ENCODE measurements around the gene DAZAP1.

Gene DAZAP1

GRCh38 chr19:1377176-1377964 lies 30.0 kb upstream of the DAZAP1 start:
- no peak for DNase-seq (ENCODE audit: low spot score)

- no peak for DNase-seq (ENCODE audit: low spot score)
These were observed 29.2 kb upstream of the DAZAP1 start for GRCh38 chr19:1377965-1378785.

DNA sequence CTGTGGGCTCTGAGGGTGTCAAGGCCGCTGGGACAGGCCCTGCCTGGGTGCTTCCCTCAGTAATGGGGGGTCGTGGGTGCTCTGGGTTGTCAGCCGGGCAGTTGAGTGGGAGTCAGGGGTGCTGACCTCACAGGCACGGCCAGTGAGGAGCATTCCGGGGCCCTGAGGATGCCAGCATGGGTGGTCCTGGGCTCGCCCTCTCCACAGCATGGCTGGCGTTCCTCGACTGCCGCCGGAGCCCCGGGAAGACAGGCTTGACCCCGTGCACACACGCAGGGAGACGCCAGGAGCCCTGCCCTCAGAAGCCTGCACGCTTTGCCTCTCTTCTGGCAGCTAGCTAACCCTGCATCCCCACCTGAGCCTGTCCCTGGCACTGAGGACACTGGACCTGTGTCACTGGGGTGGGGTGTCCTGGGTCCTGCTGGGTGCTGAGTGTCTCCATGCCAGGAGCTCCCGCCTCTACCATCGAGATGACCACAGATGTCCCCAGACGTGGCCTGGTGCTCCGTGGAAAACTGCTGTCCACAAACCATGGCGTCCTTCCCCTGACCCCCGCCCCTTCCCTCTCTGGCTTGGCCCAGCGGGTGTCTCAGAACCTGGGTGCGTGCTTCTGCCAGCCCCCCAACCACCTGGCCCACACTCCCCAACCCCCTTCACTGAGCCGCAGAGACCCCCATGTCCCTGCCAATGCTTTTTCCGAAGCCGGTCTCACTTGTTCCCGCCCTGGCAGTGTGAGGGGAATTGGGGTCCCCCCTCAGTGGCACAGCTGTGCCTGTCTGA lies 28.1 kb upstream of the DAZAP1 start:
- no peak for DNase-seq (ENCODE audit: low spot score)

GRCh38 chr19:1379961-1380489 lies 27.4 kb upstream of the DAZAP1 start:
- no peak for DNase-seq (ENCODE audit: low spot score)

DNA sequence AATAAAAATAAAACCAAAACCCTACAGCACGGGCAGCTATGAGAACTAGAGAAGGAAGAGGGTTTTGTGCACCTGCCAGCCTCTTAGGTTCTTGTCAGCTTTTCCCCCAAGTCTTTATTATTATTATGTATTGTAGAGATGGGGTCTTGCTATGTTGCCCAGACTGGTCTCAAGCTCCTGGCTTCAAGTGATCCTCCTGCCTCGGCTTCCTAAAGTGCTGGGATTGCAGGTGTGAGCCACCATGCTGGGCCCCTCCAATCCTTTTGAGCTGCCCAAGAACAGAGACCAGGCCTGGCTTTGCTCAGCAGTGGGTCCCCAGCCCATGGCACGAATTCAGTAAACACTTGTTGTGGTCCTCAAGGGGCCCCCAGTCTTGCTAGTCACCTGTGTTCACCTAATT lies 25.1 kb upstream of the DAZAP1 start:
- DNase-seq (ENCODE audit: low spot score): no peak

DNA sequence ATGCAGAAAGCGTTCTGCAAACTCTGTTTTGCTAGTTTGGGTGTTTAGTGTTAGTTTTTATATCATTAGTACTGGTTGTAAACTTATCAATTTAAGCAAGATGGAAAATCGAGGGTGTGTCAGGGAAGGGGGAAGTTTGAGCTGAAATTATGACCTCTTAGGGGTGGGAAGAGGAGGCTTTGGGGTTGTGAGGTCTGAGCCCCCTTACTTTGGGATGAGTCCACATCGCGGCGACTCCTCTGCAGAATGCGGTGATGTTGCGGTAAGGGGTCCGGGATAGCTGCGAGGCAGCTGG lies 24.4 kb upstream of the DAZAP1 start:
- DNase-seq (ENCODE audit: low spot score): no peak

GRCh38 chr19:1383312-1384084 lies 23.9 kb upstream of the DAZAP1 start, which contains the start of gene NDUFS7:
Gene NDUFS7, plus strand, starts transcription at chr19:1383907. Its CDS starts 20 bp downstream, at chr19:1383927.
- peak; percentile 73 for DNase-seq (ENCODE audit: low spot score)

DNA sequence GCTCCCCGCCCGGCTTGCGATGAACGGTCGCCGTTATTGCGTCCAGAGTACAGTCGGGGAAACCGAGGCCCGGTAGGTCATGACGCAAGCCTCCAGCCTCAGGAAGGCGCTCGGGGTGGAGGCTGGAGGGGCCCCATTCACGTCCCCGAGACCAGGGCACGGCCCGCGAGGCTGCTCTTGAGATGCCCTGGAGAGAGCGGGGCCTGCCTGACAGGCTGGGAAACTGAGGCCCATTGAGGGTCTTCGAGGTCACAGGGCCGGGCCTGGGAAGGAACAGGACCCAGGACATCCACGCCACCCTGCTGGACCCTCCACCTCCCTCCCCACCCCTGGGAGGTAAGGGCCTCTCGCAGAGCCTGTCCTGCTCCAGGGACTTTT lies 23.3 kb upstream of the DAZAP1 start:
- no peak for DNase-seq (ENCODE audit: low spot score)

GRCh38 chr19:1384478-1385110 lies 22.8 kb upstream of the DAZAP1 start:
- no peak for DNase-seq (ENCODE audit: low spot score)

DNA sequence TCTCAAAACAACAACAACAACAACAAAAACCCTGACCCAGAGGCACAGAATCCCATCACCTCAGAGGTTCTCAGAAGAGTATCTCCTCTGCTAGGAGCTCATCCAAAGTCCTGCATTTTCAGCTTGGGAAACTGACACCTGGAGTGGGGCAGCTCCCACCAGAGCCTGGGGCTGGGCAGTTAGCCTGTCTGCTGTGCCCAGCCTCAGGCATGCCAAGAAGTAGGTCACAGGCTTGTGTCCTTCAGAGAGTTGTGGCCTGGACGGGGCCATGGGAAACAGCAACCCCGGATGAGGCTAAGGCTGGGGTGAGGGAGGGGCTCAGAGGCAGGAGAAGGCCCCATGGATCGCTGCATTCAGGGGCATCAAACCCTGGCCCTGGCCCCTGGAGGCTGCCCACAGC lies 21.6 kb upstream of the DAZAP1 start:
- no peak for DNase-seq (ENCODE audit: low spot score)

DNA sequence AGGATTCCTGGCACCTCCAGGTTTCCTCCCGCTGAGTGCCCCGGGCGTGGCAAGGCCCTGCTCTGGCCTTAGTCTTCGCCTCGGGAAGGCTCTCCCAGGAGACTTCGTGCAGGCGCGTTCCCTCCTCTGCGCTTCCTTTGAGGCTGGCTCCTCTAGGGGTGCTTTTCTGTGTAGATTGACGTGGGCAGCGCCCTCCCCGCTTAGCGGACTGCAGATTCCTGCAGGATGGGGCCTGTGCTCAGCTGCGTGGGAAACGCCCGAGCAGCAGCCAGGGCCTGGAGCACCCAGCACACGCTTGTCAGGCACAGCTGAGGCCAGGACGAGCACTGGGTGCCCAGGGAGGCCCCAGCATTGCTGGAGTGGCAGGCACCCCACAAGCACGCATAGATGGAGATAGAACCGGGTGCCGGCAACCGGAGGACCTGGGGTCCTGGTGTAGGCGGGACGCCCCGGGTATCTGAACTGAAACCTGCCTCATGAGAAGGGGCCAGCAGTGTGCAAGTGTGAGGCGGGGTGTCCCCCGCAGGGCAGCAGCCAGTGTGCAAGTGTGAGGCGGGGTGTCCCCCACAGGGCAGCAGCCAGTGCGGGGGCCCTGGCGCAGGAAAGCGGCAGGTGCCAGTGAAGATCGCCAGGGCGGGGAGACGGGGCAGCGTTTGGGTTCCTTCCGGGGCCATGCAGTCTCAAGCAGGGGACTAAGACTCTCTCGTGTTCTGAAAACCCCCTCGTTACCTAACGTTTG lies 20.3 kb upstream of the DAZAP1 start:
- no peak for DNase-seq (ENCODE audit: low spot score)

DNA sequence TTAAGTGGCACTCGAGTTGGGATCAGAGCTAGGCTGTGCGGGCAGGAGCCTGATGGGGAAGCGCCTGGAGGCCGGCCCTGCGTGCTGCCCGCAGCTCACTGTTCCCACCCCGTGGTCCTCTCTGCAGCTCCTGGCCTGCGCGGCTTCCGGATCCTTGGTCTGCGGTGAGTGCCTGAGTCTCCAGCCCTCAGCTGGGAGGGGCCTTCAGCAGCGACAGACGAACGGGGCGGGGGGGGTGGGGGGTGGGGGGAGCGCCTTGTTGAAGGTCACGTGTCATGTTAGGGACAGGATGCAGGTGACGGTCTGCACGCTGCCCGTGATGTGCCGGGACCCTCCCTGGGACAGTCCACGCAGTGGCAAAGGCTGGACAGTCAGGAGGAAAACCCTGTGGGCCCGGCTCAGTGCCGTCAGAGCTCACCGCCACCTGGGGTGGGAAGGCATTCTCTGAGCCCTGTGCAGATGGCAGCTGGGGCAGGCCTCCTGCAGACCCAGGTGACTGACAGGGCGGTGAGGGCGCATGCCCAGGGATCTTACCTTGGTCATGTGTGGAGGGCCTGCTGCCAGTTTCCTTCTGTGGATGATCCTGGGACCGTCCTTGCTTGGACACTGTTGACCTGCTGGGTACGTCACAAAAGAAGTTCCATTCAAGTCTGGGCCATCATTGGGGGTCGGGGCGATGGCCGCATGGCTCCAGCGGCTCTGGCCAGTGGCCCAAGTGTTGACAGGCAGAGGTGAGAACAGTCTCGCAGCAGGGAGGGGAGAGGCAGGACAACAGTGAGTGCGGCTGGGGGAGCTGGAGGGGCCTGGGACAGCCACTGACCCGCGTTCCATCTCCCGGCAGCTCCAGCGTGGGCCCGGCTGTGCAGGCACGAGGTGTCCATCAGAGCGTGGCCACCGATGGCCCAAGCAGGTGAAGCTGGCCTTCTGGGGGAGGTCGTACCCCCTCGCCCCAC lies 19.4 kb upstream of the DAZAP1 start:
- DNase-seq (ENCODE audit: low spot score): no peak

GRCh38 chr19:1388637-1389026 lies 18.8 kb upstream of the DAZAP1 start:
- no peak for DNase-seq (ENCODE audit: low spot score)

- DNase-seq (ENCODE audit: low spot score): no peak
These were observed 18.1 kb upstream of the DAZAP1 start for GRCh38 chr19:1389033-1389940.

DNA sequence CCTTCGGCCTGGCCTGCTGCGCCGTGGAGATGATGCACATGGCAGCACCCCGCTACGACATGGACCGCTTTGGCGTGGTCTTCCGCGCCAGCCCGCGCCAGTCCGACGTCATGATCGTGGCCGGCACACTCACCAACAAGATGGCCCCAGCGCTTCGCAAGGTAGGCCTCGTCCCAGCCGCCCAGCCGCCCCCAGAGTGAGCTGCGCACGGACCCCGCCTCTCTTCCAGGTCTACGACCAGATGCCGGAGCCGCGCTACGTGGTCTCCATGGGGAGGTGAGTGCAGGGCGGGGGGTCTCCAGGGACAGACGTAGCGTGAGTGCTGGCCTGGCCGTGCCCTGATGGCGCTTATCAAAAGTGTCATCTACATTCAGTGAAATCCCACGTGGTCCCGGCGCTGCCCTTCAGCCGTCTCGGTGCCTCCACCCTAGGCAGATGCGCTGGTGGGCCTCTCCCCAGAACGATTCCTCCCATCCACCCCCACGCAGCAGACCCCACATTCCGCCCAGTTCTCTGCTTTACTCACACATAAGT lies 16.4 kb upstream of the DAZAP1 start:
- DNase-seq (ENCODE audit: low spot score): no peak

DNA sequence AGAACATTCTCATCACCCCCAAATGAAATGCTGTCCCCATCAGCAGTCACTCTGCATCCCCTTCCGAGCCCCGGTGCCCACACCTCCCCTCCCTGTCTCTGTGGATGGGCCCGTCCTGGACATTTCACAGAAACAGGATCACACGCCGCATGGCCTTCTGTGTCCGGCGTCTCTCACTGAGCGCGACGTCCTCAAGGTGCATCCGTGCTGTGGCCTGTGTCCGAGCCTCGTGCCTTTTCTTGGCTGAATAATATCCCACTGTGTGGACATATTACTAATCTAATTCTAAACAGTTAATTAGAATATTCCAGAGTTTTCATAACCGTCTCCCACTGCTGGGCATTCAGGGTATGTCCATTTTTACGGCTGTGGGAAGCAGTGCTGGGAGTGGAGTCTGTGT lies 15.0 kb upstream of the DAZAP1 start:
- DNase-seq (ENCODE audit: low spot score): no peak

- DNase-seq (ENCODE audit: low spot score): no peak
These were observed 14.4 kb upstream of the DAZAP1 start for GRCh38 chr19:1392939-1393530.

GRCh38 chr19:1393841-1394240 lies 13.5 kb upstream of the DAZAP1 start:
- DNase-seq (ENCODE audit: low spot score): no peak

Data from COLO829 (cell line).